Measurements from ENCODE around the gene KRT74. TPM values are rescaled to one million over a fixed set of nuclear protein-coding genes. Genes with fewer than 3 reads are reported as not detected.

Gene KRT74
- total and polyA plus RNA-seq, 2 of the 8 experiments (the other 6 are each of a cell fraction or from before 2014, with no cell fraction given): not detected

DNA sequence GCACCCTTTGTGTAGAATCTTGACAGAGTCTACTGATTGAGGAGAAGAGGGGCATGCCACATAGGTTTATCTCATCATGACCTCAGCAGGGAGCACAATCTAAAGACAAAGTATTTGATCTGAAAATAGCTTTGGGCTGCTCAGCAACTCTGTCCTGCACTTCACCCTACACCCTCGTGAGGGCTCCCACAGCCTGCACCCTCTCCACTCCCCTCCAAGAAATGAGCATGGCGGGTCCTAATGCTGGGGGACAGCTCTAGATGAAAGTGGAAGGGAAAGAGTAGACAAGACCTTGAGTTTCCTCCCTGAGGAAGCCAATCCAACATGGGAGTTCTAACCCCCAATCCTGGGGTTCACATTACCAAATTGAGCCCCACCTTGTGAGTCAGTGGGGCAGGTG is 42.7 kb downstream of the KRT74 start:
- H3K18ac ChIP-seq (ENCODE audit: extremely low read depth, low read length): no peak overlapping the region
- H3K27me3 ChIP-seq (replicated peaks in 1 of 4; ENCODE audit: control insufficient read depth in 3 of 4, extremely low read depth in 1 of 4, insufficient read depth in 3 of 4, low read length in 3 of 4): no peaks in the 10 kb centered on the region
- no peaks in the 10 kb centered on the region for H3K36me3 ChIP-seq (ENCODE audit: control insufficient read depth in 2 of 4, insufficient read depth in 4 of 4, low read length in 3 of 4)
- H3K56ac ChIP-seq (replicated peaks; ENCODE audit: insufficient read length, low read depth, low read length): no peak overlapping the region
- no peak overlapping the region for H2BK15ac ChIP-seq (ENCODE audit: low read length)
- H3K23me2 ChIP-seq (ENCODE audit: low read depth, low read length): no peaks in the 10 kb centered on the region
- no peak overlapping the region for H3K9ac ChIP-seq (replicated peaks in 1 of 4; ENCODE audit: extremely low read depth in 1 of 4, low read depth in 3 of 4, low read length in 3 of 4)
- no peak overlapping the region for H2BK20ac ChIP-seq (ENCODE audit: low read length)
- TF ChIP-seq, protein P1, sequence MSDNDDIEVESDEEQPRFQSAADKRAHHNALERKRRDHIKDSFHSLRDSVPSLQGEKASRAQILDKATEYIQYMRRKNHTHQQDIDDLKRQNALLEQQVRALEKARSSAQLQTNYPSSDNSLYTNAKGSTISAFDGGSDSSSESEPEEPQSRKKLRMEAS (IDR thresholded peaks at IDR 0.05): no peak
- TF ChIP-seq CHD2 (IDR thresholded peaks at IDR 0.05; ENCODE audit: low read length): no peak
- no peak overlapping the region for H4K8ac ChIP-seq (ENCODE audit: extremely low read depth, insufficient read depth, low read length)
- WGBS, 2 experiments (ENCODE audit: extremely low coverage in 1 of 2, insufficient coverage in 1 of 2, insufficient read length in 1 of 2, insufficient replicate concordance in 2 of 2, low coverage in 1 of 2, low lambda C conversion rate in 2 of 2, missing lambda C conversion rate in 1 of 2): 84% methylated on average over 2 of the region's 2 CpGs; no CpG with 5 or more reads in 1 of the 2 experiments
- H3K9me3 ChIP-seq (ENCODE audit: insufficient read depth in 2 of 2, low read depth in 1 of 2, low read length in 1 of 2): no peaks in the 10 kb centered on the region
- H4K20me1 ChIP-seq (replicated peaks in 1 of 2; ENCODE audit: control insufficient read depth in 1 of 2, insufficient read depth in 2 of 2, low read length in 2 of 2): no peaks in the 10 kb centered on the region
- CTCF ChIA-PET (ENCODE audit: partially characterized antibody): interaction anchor here (0.5 to 5.4 kb wide), 8 partner anchors 10 to 334 kb away, joined by 3 to 27 read pairs (median 5); partner anchors contain the start of gene KRT5
- H2AFZ ChIP-seq (ENCODE audit: low read length): no peak overlapping the region
- no peak overlapping the region for H3K14ac ChIP-seq (ENCODE audit: insufficient read length)
- H2BK12ac ChIP-seq (ENCODE audit: low read depth, low read length): no peak overlapping the region
- no peak overlapping the region for H3K27ac ChIP-seq (ENCODE audit: low read depth, low read length)
- no peak overlapping the region for H2BK5ac ChIP-seq (ENCODE audit: low read depth, low read length)
- no peak overlapping the region for H4K91ac ChIP-seq (replicated peaks; ENCODE audit: insufficient read length, low read length)
- DNase-seq (ENCODE audit: low read depth in 1 of 2, low spot score in 2 of 2) (no peak), FAIRE-seq (no peak)
- no peak overlapping the region for H3K4ac ChIP-seq (replicated peaks; ENCODE audit: insufficient read length, low read depth, low read length)
- no peaks in the 10 kb centered on the region for H3K79me2 ChIP-seq (ENCODE audit: control insufficient read depth in 1 of 2, insufficient read depth in 2 of 2, low read length in 2 of 2)
- H3K4me3 ChIP-seq (ENCODE audit: extremely low read depth in 1 of 4, insufficient read depth in 2 of 4, low read depth in 3 of 4, low read length in 4 of 4): no peak overlapping the region
- H3K4me2 ChIP-seq (ENCODE audit: insufficient read depth in 1 of 2, low read depth in 2 of 2, low read length in 2 of 2): no peak overlapping the region
- no peaks in the 10 kb centered on the region for H3K4me1 ChIP-seq (replicated peaks in 1 of 4; ENCODE audit: control insufficient read depth in 3 of 4, insufficient read depth in 4 of 4, low read length in 3 of 4)
- H3K23ac ChIP-seq (ENCODE audit: insufficient read length): no peak overlapping the region
- H3K79me1 ChIP-seq (ENCODE audit: low read depth, low read length): no peaks in the 10 kb centered on the region
- no peak overlapping the region for H4K5ac ChIP-seq (ENCODE audit: insufficient read length, low read depth, low read length)
- no peak overlapping the region for H2AK5ac ChIP-seq (ENCODE audit: low read depth, low read length)
- no peak overlapping the region for H2BK120ac ChIP-seq (replicated peaks; ENCODE audit: low read depth, low read length)
- POLR2A ChIA-PET (ENCODE audit: partially characterized antibody): no interaction called here
